Breast epithelium (tissue), 3 donors: ENCODE results near the gene ITGB5.

Experiments
- CTCF ChIP-seq, 3 donors: fragments of 450-650 bp; IDR thresholded peaks; one replicate each; pipeline ENCODE4 v1.5.1; 2016 to 2017; ENCODE audit warnings: antibody characterized with exemption in 3 of 3, mild to moderate bottlenecking in 3 of 3, moderate library complexity in 3 of 3
- POLR2A ChIP-seq: fragments of 450-650 bp; IDR thresholded peaks from one replicate; pipeline ENCODE4 v1.6.1; 2016; ENCODE audit warnings: antibody characterized with exemption, mild to moderate bottlenecking, moderate library complexity

DNA sequence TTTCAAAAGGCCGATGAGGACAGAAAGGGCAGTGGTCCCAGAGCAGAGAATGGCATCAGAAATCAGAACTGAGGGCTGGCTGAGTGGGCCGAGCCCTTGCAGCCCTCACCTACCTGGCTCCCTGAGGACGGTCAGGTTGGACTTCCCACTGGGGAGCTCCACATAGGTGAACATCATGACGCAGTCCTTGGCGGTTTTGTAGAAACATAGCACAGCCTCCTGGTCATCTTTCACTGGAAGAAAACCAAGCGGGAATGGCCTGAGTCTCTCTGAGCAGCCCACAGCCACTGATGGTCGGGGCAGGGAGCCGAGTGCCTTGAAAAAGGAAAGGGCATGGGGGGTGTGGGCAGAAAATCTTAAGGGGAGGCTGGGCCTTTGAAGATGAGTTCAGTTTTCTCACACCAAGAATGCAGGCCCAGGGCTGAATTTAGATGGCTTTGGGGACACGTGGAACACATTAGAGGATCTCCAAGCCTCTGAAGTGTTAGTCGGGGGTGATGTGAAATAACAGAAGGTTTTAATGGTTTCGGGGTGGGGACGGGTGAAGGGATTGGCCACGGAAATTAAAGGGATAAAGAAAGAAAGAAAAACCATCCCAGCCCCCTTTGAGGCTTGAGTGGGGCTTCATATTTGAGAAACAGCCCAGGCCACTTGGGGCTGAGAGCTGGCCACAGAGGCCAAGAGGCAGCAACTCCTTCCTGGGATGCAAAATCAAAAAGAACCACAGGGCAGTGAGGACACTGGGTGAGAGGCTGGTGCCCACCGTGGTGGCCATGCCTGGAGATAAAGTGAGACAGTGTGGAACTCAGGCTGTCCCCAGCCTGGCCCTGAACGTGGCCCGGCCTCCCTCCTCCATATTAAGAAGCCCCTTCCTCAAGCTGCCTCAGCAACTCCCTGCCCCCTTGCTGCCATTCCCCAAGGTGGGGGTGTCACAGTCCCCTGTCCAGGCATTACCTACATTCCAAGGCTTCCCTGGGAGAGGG, 120.8 kb downstream of the ITGB5 start:
- TF ChIP-seq POLR2A (no peak), CTCF (IDR thresholded peaks at IDR 0.05) (no peak)
